ENCODE data around the gene VPS18. TPM values are rescaled to one million over a fixed set of nuclear protein-coding genes. Genes with fewer than 3 reads are reported as not detected.

VPS18 gene
- total RNA-seq, 1 experiment from 2014 or later, result 16.9 TPM

DNA sequence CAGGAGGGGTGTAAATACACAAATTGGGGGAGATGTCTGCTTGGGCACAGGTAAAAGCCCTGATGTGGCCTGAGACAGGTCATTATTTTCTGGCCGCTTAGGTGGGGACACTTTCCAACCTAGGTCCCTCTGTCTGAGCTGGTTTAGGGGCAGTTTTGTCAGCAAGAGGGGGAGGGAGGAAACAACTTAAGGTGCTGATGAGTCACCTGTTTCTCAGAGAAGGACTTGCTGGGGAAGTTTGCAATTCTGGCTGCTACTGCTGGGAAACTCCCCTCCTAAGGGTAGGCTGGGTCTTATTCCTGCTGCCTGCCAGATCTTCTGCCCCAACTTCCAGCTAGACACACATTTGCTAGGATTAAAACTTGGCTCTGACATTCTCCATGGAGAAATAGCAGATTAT lies 15.5 kb upstream of the VPS18 start:
- 0 out of 2 replicates have a peak overlapping the region, but pooled peaks have one; percentile 6 for H3K27ac ChIP-seq (ENCODE audit: low read depth, low read length)

More for the DNA sequence above, 15.5 kb upstream of the VPS18 start:
- BruUV-seq (replicated peaks), result no TSS peak
- ATAC-seq, result no peak; the same call in 1 of the 2 replicates
- CTCF ChIA-PET, result interaction anchor here (0.8 to 4.6 kb wide), 4 partner anchors 13 to 96 kb away, joined by 3 to 26 read pairs (median 9); partner anchors contain the start of gene VPS18
- no peaks in the 10 kb centered on the region for H3K9me3 ChIP-seq (ENCODE audit: control insufficient read depth in 1 of 2, insufficient read depth in 1 of 2, low read depth in 1 of 2, low read length in 2 of 2)
- TF ChIP-seq CBX3 (IDR thresholded peaks at IDR 0.05; ENCODE audit: low read depth), result no peak
- TF ChIP-seq, protein P1, sequence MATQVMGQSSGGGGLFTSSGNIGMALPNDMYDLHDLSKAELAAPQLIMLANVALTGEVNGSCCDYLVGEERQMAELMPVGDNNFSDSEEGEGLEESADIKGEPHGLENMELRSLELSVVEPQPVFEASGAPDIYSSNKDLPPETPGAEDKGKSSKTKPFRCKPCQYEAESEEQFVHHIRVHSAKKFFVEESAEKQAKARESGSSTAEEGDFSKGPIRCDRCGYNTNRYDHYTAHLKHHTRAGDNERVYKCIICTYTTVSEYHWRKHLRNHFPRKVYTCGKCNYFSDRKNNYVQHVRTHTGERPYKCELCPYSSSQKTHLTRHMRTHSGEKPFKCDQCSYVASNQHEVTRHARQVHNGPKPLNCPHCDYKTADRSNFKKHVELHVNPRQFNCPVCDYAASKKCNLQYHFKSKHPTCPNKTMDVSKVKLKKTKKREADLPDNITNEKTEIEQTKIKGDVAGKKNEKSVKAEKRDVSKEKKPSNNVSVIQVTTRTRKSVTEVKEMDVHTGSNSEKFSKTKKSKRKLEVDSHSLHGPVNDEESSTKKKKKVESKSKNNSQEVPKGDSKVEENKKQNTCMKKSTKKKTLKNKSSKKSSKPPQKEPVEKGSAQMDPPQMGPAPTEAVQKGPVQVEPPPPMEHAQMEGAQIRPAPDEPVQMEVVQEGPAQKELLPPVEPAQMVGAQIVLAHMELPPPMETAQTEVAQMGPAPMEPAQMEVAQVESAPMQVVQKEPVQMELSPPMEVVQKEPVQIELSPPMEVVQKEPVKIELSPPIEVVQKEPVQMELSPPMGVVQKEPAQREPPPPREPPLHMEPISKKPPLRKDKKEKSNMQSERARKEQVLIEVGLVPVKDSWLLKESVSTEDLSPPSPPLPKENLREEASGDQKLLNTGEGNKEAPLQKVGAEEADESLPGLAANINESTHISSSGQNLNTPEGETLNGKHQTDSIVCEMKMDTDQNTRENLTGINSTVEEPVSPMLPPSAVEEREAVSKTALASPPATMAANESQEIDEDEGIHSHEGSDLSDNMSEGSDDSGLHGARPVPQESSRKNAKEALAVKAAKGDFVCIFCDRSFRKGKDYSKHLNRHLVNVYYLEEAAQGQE (IDR thresholded peaks at IDR 0.05; ENCODE audit: low read depth), result no peak
- TF ChIP-seq ZNF274 (IDR thresholded peaks at IDR 0.05; ENCODE audit: low read depth, low read length), result no peak
- no peak for TF ChIP-seq EGR1 (IDR thresholded peaks at IDR 0.05; ENCODE audit: low read depth)
- TF ChIP-seq, protein P2, sequence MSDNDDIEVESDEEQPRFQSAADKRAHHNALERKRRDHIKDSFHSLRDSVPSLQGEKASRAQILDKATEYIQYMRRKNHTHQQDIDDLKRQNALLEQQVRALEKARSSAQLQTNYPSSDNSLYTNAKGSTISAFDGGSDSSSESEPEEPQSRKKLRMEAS (IDR thresholded peaks at IDR 0.05), result no peak
- peak; percentile 60 for TF ChIP-seq FOSL1 (IDR thresholded peaks at IDR 0.05; ENCODE audit: low read depth)
- TF ChIP-seq JUND (IDR thresholded peaks at IDR 0.05), result peak; percentile 66
- H3K27me3 ChIP-seq (ENCODE audit: insufficient read depth, low read length), result no peaks in the 10 kb centered on the region
- peak overlapping the region; percentile 55 for H3K4me2 ChIP-seq (ENCODE audit: low read length)
- no peak overlapping the region; the same call in 1 of the 2 replicates for H3K9ac ChIP-seq (ENCODE audit: low read length)
- no peaks in the 10 kb centered on the region for H3K9me2 ChIP-seq (ENCODE audit: insufficient read depth)
- RAD21 ChIA-PET (ENCODE audit: low non-redundant PET in 1 of 2, low total read pairs in 2 of 2, uncharacterized antibody in 2 of 2, unreplicated experiment in 2 of 2), result no interaction called here
- POLR2A ChIA-PET, result interaction anchor here (1.0 to 1.1 kb wide), 2 partner anchors 9 to 13 kb away, joined by 3 to 7 read pairs; no protein-coding TSS in a partner anchor
- no peak overlapping the region for H3K4me3 ChIP-seq (replicated peaks in 1 of 2; ENCODE audit: low read depth in 1 of 2, low read length in 2 of 2)
- intact Hi-C loops (cut with micrococcal nuclease), result no loop called here
- no peaks in the 10 kb centered on the region for H4K20me1 ChIP-seq (ENCODE audit: insufficient read depth)
- H2AFZ ChIP-seq (ENCODE audit: low read depth, low read length, poor library complexity, severe bottlenecking), result no peak overlapping the region
- H3K36me3 ChIP-seq (ENCODE audit: control insufficient read depth in 1 of 2, insufficient read depth in 2 of 2, low read length in 2 of 2), result no peaks in the 10 kb centered on the region
- H3K79me2 ChIP-seq (ENCODE audit: insufficient read depth, low read length), result no peaks in the 10 kb centered on the region
- peaks cover 31 to 34% of the 10 kb centered on the region in 2 experiments for H3K4me1 ChIP-seq (ENCODE audit: control insufficient read depth in 1 of 2, insufficient read depth in 2 of 2, low read length in 2 of 2)
- no peak for DNase-seq (ENCODE audit: low read depth, low spot score)

Measured in HCT116 (cell line).